ENCODE measurements around the gene FAM89B. TPM values are rescaled to one million over a fixed set of nuclear protein-coding genes. Genes with fewer than 3 reads are reported as not detected.
A peak's percentile ranks its signal among the peaks of the same experiment; 100 is the strongest.

FAM89B gene
- polyA plus RNA-seq, 3 donors, result 51.3 to 139 (median 70.8) TPM

DNA sequence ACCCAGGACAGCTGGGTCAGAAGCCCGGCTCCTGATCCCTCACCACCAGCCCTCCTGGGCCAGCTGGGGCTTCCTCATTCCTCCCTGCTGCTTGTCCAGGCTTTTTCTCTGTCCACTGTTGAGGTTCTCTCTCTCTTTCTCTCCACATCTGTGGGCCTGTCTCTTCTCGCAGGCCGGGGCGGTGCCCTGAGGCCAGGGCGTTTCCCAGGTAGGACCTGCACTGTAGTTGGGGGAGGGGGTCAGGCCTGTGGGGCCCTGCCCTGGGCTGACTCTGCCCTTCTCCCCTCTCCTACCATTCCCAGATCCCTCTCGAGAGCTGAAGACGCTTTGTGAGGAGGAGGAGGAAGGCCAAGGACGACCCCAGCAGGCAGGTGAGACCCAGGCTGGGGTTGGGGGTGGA is 8.4 kb downstream of the FAM89B start:
- H3K4me3 Mint-ChIP-seq, result no peak overlapping the region
- intact Hi-C loops (cut with micrococcal nuclease), result no loop called here

DNA sequence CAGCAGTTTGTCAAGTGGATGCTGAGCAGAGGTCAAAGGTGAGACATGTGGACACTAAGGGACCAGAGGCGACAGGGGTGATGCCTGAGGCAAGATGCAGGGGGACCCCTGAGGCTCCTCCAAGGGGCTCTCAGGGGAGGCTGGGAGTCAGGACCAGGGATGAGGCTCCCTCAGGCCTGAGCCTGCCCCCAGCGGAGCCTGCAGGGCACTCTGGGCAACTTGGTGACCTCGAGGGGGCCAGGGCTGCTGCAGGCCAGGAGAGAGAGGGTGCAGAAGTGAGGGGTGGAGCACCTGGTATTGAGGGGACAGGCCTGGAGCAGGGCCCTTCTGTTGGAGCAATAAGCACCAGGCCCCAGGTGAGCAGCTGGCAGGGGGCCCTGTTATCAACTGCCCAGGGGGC is 9.6 kb downstream of the FAM89B start:
- intact Hi-C loops (cut with micrococcal nuclease), result no loop called here
- H2AFZ ChIP-seq (ENCODE audit: insufficient read depth, low read depth, low read length, poor library complexity, severe bottlenecking), result no peak overlapping the region

More for the DNA sequence above, 8.4 kb downstream of the FAM89B start:
- H3K4me1 Mint-ChIP-seq, result peaks cover 49% of the 10 kb centered on the region
- peaks cover 32 to 59% of the 10 kb centered on the region in 2 donors for H3K4me1 ChIP-seq (ENCODE audit: control insufficient read depth in 1 of 2, insufficient read depth in 2 of 2, low read length in 2 of 2)
- no peak overlapping the region for H2AFZ ChIP-seq (ENCODE audit: insufficient read depth, low read depth, low read length, poor library complexity, severe bottlenecking)
- no peaks in the 10 kb centered on the region for H3K9me3 ChIP-seq (replicated peaks in 1 of 2; ENCODE audit: control insufficient read depth in 1 of 2, insufficient read depth in 1 of 2, low read length in 2 of 2)
- peaks cover 0 to 2% (median 0%) of the 10 kb centered on the region in 3 donors for H3K27me3 Mint-ChIP-seq (ENCODE audit: low read depth in 3 of 3)
- WGBS (ENCODE audit: insufficient coverage), result 100% methylated on average over 1 of the region's 8 CpGs
- peaks cover 62 to 74% of the 10 kb centered on the region in 2 donors for H3K36me3 Mint-ChIP-seq
- H3K9ac ChIP-seq (ENCODE audit: insufficient read depth, low read length, poor library complexity, severe bottlenecking), result no peak overlapping the region
- H3K4me3 ChIP-seq (replicated peaks in 1 of 3; ENCODE audit: low read depth in 2 of 3, low read length in 3 of 3), result no peak overlapping the region
- H3K27ac Mint-ChIP-seq, result peak overlapping the region in 2 of 7 donors; percentile 80 to 90
- peak overlapping the region in 1 of 2 donors; percentile 42 for H3K27ac ChIP-seq (ENCODE audit: low read depth in 1 of 2, low read length in 2 of 2)
- H3K79me2 ChIP-seq (ENCODE audit: insufficient read depth, low read length), result peaks cover 96% of the 10 kb centered on the region
- no peak for DNase-seq
- no peaks in the 10 kb centered on the region for H3K27me3 ChIP-seq (ENCODE audit: control insufficient read depth in 2 of 2, insufficient read depth in 2 of 2, low read length in 2 of 2)
- H4K20me1 ChIP-seq (ENCODE audit: insufficient read depth, low read length), result peaks cover 92% of the 10 kb centered on the region
- peaks cover 71 to 73% of the 10 kb centered on the region in 2 donors for H3K36me3 ChIP-seq (replicated peaks in 1 of 2; ENCODE audit: control insufficient read depth in 1 of 2, insufficient read depth in 2 of 2, low read length in 2 of 2)
- H3K9me3 Mint-ChIP-seq, result peaks cover 0 to 2% (median 0%) of the 10 kb centered on the region in 7 donors
- H3K4me2 ChIP-seq (replicated peaks; ENCODE audit: extremely low read depth, low read length, poor library complexity, severe bottlenecking), result no peak overlapping the region
- TF ChIP-seq, protein P1, sequence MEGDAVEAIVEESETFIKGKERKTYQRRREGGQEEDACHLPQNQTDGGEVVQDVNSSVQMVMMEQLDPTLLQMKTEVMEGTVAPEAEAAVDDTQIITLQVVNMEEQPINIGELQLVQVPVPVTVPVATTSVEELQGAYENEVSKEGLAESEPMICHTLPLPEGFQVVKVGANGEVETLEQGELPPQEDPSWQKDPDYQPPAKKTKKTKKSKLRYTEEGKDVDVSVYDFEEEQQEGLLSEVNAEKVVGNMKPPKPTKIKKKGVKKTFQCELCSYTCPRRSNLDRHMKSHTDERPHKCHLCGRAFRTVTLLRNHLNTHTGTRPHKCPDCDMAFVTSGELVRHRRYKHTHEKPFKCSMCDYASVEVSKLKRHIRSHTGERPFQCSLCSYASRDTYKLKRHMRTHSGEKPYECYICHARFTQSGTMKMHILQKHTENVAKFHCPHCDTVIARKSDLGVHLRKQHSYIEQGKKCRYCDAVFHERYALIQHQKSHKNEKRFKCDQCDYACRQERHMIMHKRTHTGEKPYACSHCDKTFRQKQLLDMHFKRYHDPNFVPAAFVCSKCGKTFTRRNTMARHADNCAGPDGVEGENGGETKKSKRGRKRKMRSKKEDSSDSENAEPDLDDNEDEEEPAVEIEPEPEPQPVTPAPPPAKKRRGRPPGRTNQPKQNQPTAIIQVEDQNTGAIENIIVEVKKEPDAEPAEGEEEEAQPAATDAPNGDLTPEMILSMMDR (IDR thresholded peaks at IDR 0.05), result no peak

More for the DNA sequence above, 9.6 kb downstream of the FAM89B start:
- no peaks in the 10 kb centered on the region for H3K27me3 ChIP-seq (ENCODE audit: control insufficient read depth in 2 of 2, insufficient read depth in 2 of 2, low read length in 2 of 2)
- no peak overlapping the region for H3K9ac ChIP-seq (ENCODE audit: insufficient read depth, low read length, poor library complexity, severe bottlenecking)
- peak overlapping the region; percentile 1 to 42 for H3K27ac ChIP-seq (ENCODE audit: low read depth in 1 of 2, low read length in 2 of 2)
- DNase-seq, result no peak
- no peak overlapping the region for H3K4me3 ChIP-seq (replicated peaks in 1 of 3; ENCODE audit: low read depth in 2 of 3, low read length in 3 of 3)
- H4K20me1 ChIP-seq (ENCODE audit: insufficient read depth, low read length), result peaks cover 96% of the 10 kb centered on the region
- Mint-ChIP-seq H3K36me3 (peaks cover 69 to 79% of the 10 kb centered on the region in 2 donors), H3K4me1 (peaks cover 61% of the 10 kb centered on the region), H3K27ac (peak overlapping the region in 6 of 7 donors; percentile 22 to 82 (median 68)), H3K4me3 (no peak overlapping the region), H3K9me3 (peaks cover 0 to 2% (median 0%) of the 10 kb centered on the region in 7 donors), H3K27me3 (ENCODE audit: low read depth in 3 of 3) (peaks cover 0 to 2% (median 0%) of the 10 kb centered on the region in 3 donors)
- no peak overlapping the region for H3K4me2 ChIP-seq (replicated peaks; ENCODE audit: extremely low read depth, low read length, poor library complexity, severe bottlenecking)
- TF ChIP-seq, protein P1 (IDR thresholded peaks at IDR 0.05), result no peak
- peaks cover 41 to 68% of the 10 kb centered on the region in 2 donors for H3K4me1 ChIP-seq (ENCODE audit: control insufficient read depth in 1 of 2, insufficient read depth in 2 of 2, low read length in 2 of 2)
- 100% methylated on average over 3 of the region's 3 CpGs for WGBS (ENCODE audit: insufficient coverage)
- peaks cover 97% of the 10 kb centered on the region for H3K79me2 ChIP-seq (ENCODE audit: insufficient read depth, low read length)
- H3K36me3 ChIP-seq (replicated peaks in 1 of 2; ENCODE audit: control insufficient read depth in 1 of 2, insufficient read depth in 2 of 2, low read length in 2 of 2), result peaks cover 77 to 82% of the 10 kb centered on the region in 2 donors
- no peaks in the 10 kb centered on the region for H3K9me3 ChIP-seq (replicated peaks in 1 of 2; ENCODE audit: control insufficient read depth in 1 of 2, insufficient read depth in 1 of 2, low read length in 2 of 2)
